AG04449 (cell line): ENCODE measurements around the gene SCAF4.

ENCODE experiments used
- CTCF ChIA-PET: fragments of 350-600 bp; formaldehyde crosslinking; extraction: SDS; loops from one replicate; lab custom pipeline; 2021; ENCODE audit warnings: antibody characterized with exemption; lab: Yijun Ruan, JAX
- POLR2A ChIA-PET: fragments of 400-600, 350-600 bp; formaldehyde crosslinking; extraction: SDS; loops from one replicate; lab custom pipeline; 2020; ENCODE audit warnings: antibody characterized with exemption, inconsistent platforms; lab: Yijun Ruan, JAX
- DNase-seq: peaks from one replicate; pipeline ENCODE4 v3.0.0-alpha.2; 2010; ENCODE audit warnings: low read depth, low spot score
- H3K4me3 ChIP-seq: 2 replicates; pipeline ENCODE4 v1.5.1; 2011; ENCODE audit warnings: low read depth, mild to moderate bottlenecking, control low read depth, low read length
- CTCF ChIP-seq: IDR thresholded peaks from one replicate; pipeline ENCODE4 v1.5.1; 2011; ENCODE audit warnings: mild to moderate bottlenecking, moderate library complexity, low read length, control low read depth, inconsistent platforms; ENCODE audit not compliant: insufficient read depth; ENCODE audit errors: missing control alignments

SCAF4 gene

DNA sequence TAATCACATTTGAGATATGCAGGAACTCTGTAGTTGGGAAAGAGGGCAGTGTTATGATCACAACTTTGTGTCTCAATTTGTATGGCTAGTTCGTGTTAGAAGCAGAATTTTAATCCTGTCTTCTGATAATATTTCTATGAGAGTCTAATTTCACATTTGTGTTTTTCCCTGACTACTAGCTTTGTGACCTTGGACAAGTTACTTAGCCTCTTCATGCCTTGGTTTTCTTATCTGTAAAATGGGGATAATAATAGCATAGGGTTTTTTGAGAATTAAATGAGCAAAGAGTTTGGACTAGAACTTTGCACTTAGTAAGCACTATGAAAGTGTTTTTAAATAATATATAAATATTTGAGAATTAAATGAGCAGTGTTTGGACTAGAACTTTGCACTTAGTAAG, 24.9 kb upstream of the SCAF4 start:
- DNase-seq, result no peak
- H3K4me3 ChIP-seq, result no peak overlapping the region
- no peak for TF ChIP-seq CTCF
- ChIA-PET CTCF (interaction anchor here (1.2 kb wide), 1 partner anchor 11 kb away, joined by 3 read pairs; no protein-coding TSS in a partner anchor), POLR2A (no interaction called here)

GRCh38 chr21:31755027-31755426, 23.1 kb upstream of the SCAF4 start:
- ChIA-PET POLR2A (no interaction called here), CTCF (no interaction called here)
- no peak for TF ChIP-seq CTCF
- H3K4me3 ChIP-seq, result no peak overlapping the region
- DNase-seq, result no peak

- no peak overlapping the region for H3K4me3 ChIP-seq
- TF ChIP-seq CTCF, result no peak
- ChIA-PET CTCF (no interaction called here), POLR2A (no interaction called here)
- no peak for DNase-seq
Measured at GRCh38 chr21:31754708-31754960, 22.7 kb upstream of the SCAF4 start.

DNA sequence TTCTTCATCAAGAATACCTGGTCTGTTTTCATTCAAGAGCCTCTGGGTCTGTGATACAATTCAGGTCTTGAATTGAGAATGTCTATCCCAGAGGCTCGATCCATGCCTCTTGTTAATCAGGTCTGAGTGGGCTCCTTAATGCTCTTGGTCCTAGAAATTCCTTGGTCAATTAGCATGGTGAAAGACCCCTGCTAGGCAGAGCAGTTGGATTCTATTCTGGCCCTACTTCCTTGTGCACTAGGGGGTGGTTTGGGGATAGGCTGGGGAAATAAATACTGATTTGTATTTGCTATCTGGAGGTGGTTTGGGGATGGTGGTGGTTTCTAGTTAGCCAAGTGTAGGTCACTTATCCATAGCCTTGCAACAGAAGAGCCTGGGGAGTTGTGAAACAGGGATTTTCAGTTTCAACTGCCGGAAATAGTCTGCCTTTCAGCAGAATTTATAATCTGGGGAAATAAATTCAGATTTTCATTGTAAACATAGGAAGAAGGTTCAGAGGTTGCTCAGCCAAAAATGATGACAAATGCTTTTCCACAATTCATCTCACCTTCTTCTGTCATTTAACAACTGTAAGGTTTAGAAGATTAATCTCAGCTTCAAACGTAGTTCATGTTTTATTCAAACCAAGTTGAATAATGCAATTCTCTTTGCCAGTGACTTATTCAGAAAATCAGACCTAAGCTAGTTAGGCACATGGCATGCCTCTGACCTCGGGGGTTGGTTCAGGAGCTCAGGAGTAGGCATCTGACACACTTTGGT, 22.2 kb upstream of the SCAF4 start:
- DNase-seq, result no peak
- CTCF ChIA-PET, result no interaction called here

DNA sequence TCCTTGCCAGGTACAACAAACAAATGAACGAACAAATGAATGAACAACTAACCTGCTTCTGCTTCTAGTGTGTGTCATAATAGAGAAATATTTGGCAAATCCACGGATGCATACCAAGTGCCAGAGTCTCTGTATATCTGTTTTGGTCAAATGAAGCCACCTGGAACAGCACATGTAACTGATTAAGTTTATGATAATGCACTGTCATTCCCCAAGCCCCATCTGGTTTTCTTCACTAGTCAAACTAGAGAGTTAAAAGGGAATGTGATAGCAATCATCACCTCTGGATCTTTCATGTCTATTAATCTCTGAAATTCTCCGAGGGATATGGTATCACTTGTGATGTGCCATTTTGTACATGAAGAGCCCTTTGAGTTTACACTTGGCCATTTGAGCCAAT, 21.0 kb upstream of the SCAF4 start:
- H3K4me3 ChIP-seq, result no peak overlapping the region
- POLR2A ChIA-PET, result interaction anchor here (0.7 kb wide), 1 partner anchor 19 kb away, joined by 3 read pairs; no protein-coding TSS in a partner anchor
- no peak for DNase-seq
- CTCF ChIA-PET, result no interaction called here
- TF ChIP-seq CTCF, result no peak

More for the DNA sequence above, 22.2 kb upstream of the SCAF4 start:
- H3K4me3 ChIP-seq, result no peak overlapping the region
- POLR2A ChIA-PET, result no interaction called here
- no peak for TF ChIP-seq CTCF

GRCh38 chr21:31752352-31752751, 20.4 kb upstream of the SCAF4 start:
- H3K4me3 ChIP-seq, result no peak overlapping the region
- no peak for TF ChIP-seq CTCF
- no peak for DNase-seq
- ChIA-PET CTCF (no interaction called here), POLR2A (interaction anchor here (0.7 kb wide), 1 partner anchor 18 kb away, joined by 3 read pairs; no protein-coding TSS in a partner anchor)
